OCI-LY3 (cell line): Measurements from ENCODE around the gene ME3.

Experiments
- EZH2phosphoT487 ChIP-seq: fragments of 200-600 bp; shearing (Covaris generic); IDR thresholded peaks from 2 replicates; pipeline ENCODE4 v1.6.1; 2018; ENCODE audit warnings: antibody characterized with exemption, mixed run types, low read depth
- TF ChIP-seq, protein P1 (sequence below): fragments of 200-600, 300-600 bp; sonication (generic); IDR thresholded peaks from 2 replicates; pipeline ENCODE4 v1.5.1; 2014; ENCODE audit warnings: antibody characterized with exemption, low read length, low read depth

DNA sequence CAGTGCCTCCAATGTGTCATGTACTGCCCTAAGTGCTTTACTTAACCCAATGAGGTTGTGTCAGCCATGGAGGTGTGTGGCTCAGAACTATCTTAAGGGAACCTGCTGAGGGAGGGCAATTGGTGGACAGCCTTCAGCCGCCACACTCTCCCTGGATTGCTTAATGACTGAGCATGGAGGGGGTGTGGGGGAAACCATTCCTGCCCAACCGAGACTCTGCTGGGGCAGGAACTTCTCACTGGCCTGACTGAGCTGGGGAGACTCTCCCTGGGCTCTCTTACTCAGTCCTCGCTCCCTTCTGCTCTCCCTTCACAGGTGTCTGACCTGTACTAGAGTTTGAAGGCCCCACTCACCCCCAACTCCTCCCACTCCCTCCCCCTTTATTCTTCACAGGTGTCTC lies 183.0 kb downstream of the ME3 start:
- TF ChIP-seq, protein P1, sequence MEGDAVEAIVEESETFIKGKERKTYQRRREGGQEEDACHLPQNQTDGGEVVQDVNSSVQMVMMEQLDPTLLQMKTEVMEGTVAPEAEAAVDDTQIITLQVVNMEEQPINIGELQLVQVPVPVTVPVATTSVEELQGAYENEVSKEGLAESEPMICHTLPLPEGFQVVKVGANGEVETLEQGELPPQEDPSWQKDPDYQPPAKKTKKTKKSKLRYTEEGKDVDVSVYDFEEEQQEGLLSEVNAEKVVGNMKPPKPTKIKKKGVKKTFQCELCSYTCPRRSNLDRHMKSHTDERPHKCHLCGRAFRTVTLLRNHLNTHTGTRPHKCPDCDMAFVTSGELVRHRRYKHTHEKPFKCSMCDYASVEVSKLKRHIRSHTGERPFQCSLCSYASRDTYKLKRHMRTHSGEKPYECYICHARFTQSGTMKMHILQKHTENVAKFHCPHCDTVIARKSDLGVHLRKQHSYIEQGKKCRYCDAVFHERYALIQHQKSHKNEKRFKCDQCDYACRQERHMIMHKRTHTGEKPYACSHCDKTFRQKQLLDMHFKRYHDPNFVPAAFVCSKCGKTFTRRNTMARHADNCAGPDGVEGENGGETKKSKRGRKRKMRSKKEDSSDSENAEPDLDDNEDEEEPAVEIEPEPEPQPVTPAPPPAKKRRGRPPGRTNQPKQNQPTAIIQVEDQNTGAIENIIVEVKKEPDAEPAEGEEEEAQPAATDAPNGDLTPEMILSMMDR, result no peak
- no peak for TF ChIP-seq EZH2phosphoT487
